ENCODE data around the gene FRMD4A.

DNA sequence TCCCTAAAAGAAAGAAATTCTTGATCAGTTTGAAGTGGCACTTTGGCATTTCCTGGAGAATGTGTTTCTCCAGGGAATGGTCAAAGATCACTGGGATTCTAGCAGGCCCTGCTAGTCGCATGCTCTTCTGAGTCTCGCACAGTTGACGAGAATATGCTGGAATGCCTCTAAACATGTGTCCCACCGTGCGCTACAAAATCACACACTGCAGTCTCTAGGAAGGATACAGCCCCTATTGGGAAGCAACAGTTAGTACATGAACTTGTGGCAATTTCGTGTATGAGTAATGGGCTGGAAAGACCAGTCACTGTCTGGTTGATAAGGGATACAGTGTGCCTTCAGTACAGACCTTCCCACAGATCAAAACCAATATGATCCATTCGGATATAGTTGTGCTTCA is 486.1 kb downstream of the FRMD4A start:
- TF ChIP-seq, protein P1, sequence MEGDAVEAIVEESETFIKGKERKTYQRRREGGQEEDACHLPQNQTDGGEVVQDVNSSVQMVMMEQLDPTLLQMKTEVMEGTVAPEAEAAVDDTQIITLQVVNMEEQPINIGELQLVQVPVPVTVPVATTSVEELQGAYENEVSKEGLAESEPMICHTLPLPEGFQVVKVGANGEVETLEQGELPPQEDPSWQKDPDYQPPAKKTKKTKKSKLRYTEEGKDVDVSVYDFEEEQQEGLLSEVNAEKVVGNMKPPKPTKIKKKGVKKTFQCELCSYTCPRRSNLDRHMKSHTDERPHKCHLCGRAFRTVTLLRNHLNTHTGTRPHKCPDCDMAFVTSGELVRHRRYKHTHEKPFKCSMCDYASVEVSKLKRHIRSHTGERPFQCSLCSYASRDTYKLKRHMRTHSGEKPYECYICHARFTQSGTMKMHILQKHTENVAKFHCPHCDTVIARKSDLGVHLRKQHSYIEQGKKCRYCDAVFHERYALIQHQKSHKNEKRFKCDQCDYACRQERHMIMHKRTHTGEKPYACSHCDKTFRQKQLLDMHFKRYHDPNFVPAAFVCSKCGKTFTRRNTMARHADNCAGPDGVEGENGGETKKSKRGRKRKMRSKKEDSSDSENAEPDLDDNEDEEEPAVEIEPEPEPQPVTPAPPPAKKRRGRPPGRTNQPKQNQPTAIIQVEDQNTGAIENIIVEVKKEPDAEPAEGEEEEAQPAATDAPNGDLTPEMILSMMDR (IDR thresholded peaks at IDR 0.05) = no peak
- no peak for TF ChIP-seq POLR2A (IDR thresholded peaks at IDR 0.05)
